ENCODE results near the gene SPPL3.

The SPPL3 gene

DNA sequence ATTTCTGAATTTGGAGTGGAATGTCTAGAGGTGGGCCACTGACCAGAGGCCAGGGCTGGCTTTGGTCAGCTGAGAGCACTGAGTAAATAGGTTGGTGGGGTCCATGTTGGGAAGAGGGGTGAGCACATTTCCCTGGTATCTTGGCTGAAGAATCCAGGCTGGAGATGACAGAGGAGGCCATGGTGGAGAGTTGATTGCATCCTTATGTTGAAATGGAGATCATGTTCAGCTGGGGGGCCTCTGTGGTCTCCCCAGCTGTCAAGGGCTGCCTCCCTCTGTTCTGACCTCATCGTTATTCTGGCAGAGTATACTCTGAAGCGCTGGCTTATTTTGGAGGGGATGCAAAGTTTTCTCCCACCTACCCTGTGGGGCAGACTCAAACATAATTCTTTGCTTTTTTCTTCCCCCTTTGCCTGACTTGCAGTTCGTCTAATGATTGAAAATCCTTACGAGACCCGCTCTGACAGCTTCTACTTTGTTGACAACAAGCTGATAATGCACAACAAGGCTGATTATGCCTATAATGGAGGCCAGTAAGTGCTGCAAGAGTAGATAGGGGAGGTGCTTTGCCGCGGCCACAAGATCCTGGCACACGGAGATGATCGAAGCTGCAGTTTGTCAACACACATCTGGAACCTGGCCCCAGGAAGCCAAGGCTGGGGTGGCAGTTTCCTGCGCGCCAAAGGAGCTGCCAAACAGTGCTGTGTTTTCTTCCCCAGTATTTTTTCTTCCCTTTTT lies 184.5 kb downstream of the SPPL3 start:
- DNase-seq: no peak

DNA sequence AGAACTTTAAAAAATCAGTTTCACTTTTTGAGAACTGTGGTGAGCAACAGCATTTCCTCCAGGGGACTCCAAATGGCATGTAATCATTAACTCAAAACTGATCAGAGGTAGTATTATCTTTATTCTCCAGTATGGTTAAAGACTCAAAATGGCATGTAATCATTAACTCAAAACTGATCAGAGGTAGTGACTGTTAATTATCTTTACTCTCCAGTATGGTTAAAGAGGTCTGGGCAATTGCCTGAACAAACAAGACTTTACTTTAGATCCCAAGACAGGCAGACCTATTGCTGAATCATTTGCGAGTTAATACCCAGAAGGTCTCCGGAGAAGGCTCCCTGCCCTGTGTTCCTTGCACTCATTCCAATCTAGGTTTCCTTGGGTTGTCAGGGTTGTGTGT lies 185.1 kb downstream of the SPPL3 start:
- DNase-seq: no peak

DNA sequence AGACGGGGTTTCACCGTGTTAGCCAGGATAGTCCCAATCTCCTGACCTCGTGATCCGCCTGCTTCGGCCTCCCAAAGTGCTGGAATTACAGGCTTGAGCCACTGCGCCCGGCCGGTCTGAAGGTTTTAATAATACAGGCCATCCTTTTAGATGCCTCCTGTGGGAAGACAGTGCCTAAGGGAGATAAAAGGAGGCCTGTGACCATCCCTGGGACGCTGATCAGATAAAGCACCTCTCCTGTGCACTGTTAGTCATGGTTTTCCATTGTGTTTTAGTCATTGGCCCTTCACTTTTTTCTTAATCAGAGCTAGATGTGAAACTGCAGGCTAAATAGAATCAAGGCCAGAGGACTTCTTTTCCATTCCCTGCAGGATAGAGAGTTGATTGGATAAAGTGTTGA lies 186.1 kb downstream of the SPPL3 start:
- no peak for DNase-seq

DNA sequence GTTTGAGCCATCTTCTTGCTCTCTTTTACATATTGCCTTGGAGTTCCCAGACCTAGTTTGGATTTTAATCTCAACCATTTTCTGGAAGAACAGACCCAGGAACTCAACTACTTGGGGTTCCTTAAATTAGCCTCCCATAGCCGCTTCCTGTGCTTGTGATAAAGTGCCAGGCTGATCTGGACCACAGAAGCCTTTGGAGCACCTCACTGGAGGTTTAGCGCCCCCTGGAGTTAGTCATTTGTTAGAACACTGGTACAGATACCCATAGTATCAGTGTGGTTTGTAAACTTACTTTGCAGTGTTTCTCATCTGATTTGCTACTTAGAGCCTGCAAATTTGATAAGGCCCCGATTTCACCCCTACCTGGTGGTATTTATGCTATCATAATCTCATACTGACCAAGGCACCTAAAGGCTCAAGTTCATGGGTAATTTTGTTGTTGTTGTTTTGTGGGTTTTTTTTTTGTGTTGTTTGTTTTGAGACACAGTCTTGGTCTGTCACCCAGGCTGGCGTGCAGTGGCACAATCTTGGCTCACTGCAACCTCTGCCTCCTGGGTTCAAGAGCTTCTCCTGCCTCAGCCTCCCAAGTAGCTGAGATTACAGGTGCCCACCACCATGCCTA lies 190.2 kb downstream of the SPPL3 start:
- DNase-seq: no peak

DNA sequence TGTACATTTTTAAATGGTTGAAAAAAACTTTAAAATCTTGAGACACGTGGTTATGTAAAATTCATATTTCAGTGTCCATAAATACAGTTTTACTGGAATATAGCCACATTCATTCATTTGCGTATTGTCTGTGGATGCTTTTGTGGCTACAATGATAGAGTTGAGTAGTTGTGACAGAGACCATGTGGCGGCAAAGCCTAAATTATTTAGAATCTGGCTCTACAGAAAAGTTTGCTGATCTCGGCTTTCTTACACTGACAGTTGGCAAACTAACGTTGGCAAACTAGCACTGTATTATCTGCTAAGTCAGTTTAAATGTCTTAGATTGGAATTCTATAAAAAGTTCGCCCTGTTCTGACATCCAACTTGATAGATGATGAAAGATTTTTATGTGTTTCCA lies 191.5 kb downstream of the SPPL3 start:
- no peak for DNase-seq
